ENCODE measurements around the gene SEMA3B. TPM values are rescaled to one million over a fixed set of nuclear protein-coding genes. Genes with fewer than 3 reads are reported as not detected.
A peak's percentile ranks its signal among the peaks of the same experiment; 100 is the strongest.

Gene SEMA3B
- total and polyA plus RNA-seq, 9 of the 15 experiments (the other 6 are each of a cell fraction or from before 2014, with no cell fraction given) = 0.03 to 1.8 (median 0.55) TPM; not detected in 1

GRCh38 chr3:50238549-50239026 lies 30.4 kb upstream of the SEMA3B start:
- Histone ChIP-seq H3K9me1 (ENCODE audit: control insufficient read depth, insufficient read depth, low read length) (no peaks in the 10 kb centered on the region), H3K4me3 (no peak overlapping the region), H3K9me3 (replicated peaks; ENCODE audit: control insufficient read depth, insufficient read depth, low read depth, low read length) (no peaks in the 10 kb centered on the region), H3K4me1 (replicated peaks in 1 of 2; ENCODE audit: control insufficient read depth in 2 of 2, insufficient read depth in 2 of 2, low read length in 2 of 2) (peaks cover 48 to 73% of the 10 kb centered on the region in 2 experiments), H3K27me3 (ENCODE audit: control insufficient read depth in 2 of 2, insufficient read depth in 2 of 2, low read length in 2 of 2) (no peaks in the 10 kb centered on the region), H3K79me2 (ENCODE audit: control insufficient read depth, insufficient read depth, low read length) (peaks cover 39% of the 10 kb centered on the region), H2AFZ (ENCODE audit: low read depth, low read length) (no peak overlapping the region), H4K20me1 (replicated peaks; ENCODE audit: control insufficient read depth, insufficient read depth, low read length) (no peaks in the 10 kb centered on the region), H3K4me2 (ENCODE audit: insufficient read depth, low read length) (peak overlapping the region; percentile 80), H3K9ac (ENCODE audit: insufficient read depth in 1 of 2, low read depth in 2 of 2, low read length in 2 of 2) (peak overlapping the region in 1 of 2 experiments; percentile 95; a peak in 1 of 4 replicates), H3K27ac (ENCODE audit: extremely low read depth, low read depth, low read length) (no peak overlapping the region), H3K36me3 (ENCODE audit: control insufficient read depth, insufficient read depth, low read length) (peaks cover 6% of the 10 kb centered on the region; the same call in 1 of the 3 replicates)
- TF ChIP-seq ZNF707 (CRISPR knock-in tag; conservative IDR thresholded peaks at IDR 0.05) = no peak
- TF ChIP-seq KLF13 (tag; IDR thresholded peaks at IDR 0.05; ENCODE audit: borderline replicate concordance, low read depth) = no peak
- no peak for TF ChIP-seq KAT8 (IDR thresholded peaks at IDR 0.05; ENCODE audit: low read depth)
- TF ChIP-seq RAD21 (CRISPR knock-in tag; conservative IDR thresholded peaks at IDR 0.05 in 1 of 2, IDR thresholded peaks at IDR 0.05 in 1 of 2) = no peak
- TF ChIP-seq, protein P1, sequence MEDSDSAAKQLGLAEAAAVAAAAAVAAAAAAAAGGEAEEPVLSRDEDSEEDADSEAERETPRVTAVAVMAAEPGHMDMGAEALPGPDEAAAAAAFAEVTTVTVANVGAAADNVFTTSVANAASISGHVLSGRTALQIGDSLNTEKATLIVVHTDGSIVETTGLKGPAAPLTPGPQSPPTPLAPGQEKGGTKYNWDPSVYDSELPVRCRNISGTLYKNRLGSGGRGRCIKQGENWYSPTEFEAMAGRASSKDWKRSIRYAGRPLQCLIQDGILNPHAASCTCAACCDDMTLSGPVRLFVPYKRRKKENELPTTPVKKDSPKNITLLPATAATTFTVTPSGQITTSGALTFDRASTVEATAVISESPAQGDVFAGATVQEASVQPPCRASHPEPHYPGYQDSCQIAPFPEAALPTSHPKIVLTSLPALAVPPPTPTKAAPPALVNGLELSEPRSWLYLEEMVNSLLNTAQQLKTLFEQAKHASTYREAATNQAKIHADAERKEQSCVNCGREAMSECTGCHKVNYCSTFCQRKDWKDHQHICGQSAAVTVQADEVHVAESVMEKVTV (CRISPR knock-in tag; IDR thresholded peaks at IDR 0.05) = no peak
- no peak for TF ChIP-seq ATF2 (CRISPR knock-in tag; IDR thresholded peaks at IDR 0.05)
- TF ChIP-seq NFATC3 (IDR thresholded peaks at IDR 0.05) = no peak
- no peak for TF ChIP-seq NRF1 (conservative IDR thresholded peaks at IDR 0.05 in 1 of 2, IDR thresholded peaks at IDR 0.05 in 1 of 2)
- TF ChIP-seq DLX4 (CRISPR knock-in tag; IDR thresholded peaks at IDR 0.05) = no peak
- TF ChIP-seq ILF3 (IDR thresholded peaks at IDR 0.05; ENCODE audit: borderline replicate concordance) = no peak
- TF ChIP-seq ZNF277 (CRISPR knock-in tag; IDR thresholded peaks at IDR 0.05; ENCODE audit: borderline replicate concordance) = no peak
- no peak for TF ChIP-seq NR2C2 (CRISPR knock-in tag; IDR thresholded peaks at IDR 0.05)
- TF ChIP-seq NR2C2 (tag; IDR thresholded peaks at IDR 0.05) = no peak
- no peak for TF ChIP-seq KAT7 (CRISPR knock-in tag; IDR thresholded peaks at IDR 0.05; ENCODE audit: borderline replicate concordance)
- TF ChIP-seq FOXA1 (IDR thresholded peaks at IDR 0.05; ENCODE audit: borderline replicate concordance) = no peak
- no peak for TF ChIP-seq ZNF668 (CRISPR knock-in tag; IDR thresholded peaks at IDR 0.05)
- no peak for TF ChIP-seq ZNF766 (CRISPR knock-in tag; conservative IDR thresholded peaks at IDR 0.05)
- no peak for TF ChIP-seq TEAD4 (IDR thresholded peaks at IDR 0.05; ENCODE audit: low read length)
- no peak for TF ChIP-seq TEAD4 (CRISPR knock-in tag; IDR thresholded peaks at IDR 0.05; ENCODE audit: borderline replicate concordance)
- POLR2A ChIA-PET = interaction anchor here (0.6 kb wide), 1 partner anchor 1180 kb away, joined by 3 read pairs; no protein-coding TSS in a partner anchor
- in situ Hi-C loops (cut with MboI) (no loop called here), intact Hi-C loops (cut with micrococcal nuclease) (no loop called here)
- CTCF ChIA-PET (ENCODE audit: low intra/inter-chr PET ratio) = no interaction called here
- no peak for FAIRE-seq
- no TSS peak for BruUV-seq (replicated peaks)
- no peak for ATAC-seq
- WGBS (ENCODE audit: insufficient coverage, low coverage, missing lambda C conversion rate) = 60% methylated on average over 1 of the region's 7 CpGs
- no peak for DNase-seq (ENCODE audit: extremely low read depth in 1 of 4, low spot score in 3 of 4)
